IPS-20b (cell line): ENCODE measurements around the gene TTC7B.

ENCODE experiments used
- H3K27ac ChIP-seq: one replicate; pipeline ENCODE4 v1.5.1; 2013; ENCODE audit warnings: low read length
- H3K27me3 ChIP-seq: 2 replicates; pipeline ENCODE4 v1.6.1; 2013; ENCODE audit warnings: mild to moderate bottlenecking, low read length, inconsistent platforms; ENCODE audit not compliant: insufficient read depth
- H3K36me3 ChIP-seq: 2 replicates; pipeline ENCODE4 v1.6.1; 2013; ENCODE audit warnings: low read depth, mild to moderate bottlenecking, inconsistent platforms, low read length, moderate library complexity; ENCODE audit not compliant: insufficient read depth
- H3K4me1 ChIP-seq: 2 replicates; pipeline ENCODE4 v1.6.1; 2013; ENCODE audit warnings: mild to moderate bottlenecking, control low read depth, inconsistent platforms, low read length, moderate library complexity; ENCODE audit not compliant: insufficient read depth
- H3K4me3 ChIP-seq: 2 replicates; pipeline ENCODE4 v1.5.1; 2013; ENCODE audit warnings: mild to moderate bottlenecking, low read length, inconsistent platforms
- H3K9ac ChIP-seq: 2 replicates; pipeline ENCODE4 v1.6.1; 2013; ENCODE audit warnings: low read depth, mild to moderate bottlenecking, inconsistent platforms, low read length, moderate library complexity
- H3K9me3 ChIP-seq: 2 replicates; pipeline ENCODE4 v1.6.1; 2013; ENCODE audit warnings: mild to moderate bottlenecking, low read depth, low read length, inconsistent platforms; ENCODE audit not compliant: insufficient read depth

TTC7B gene

GRCh38 chr14:90610346-90611040, 205.7 kb downstream of the TTC7B start:
- H3K27ac ChIP-seq, result no peak overlapping the region
- no peaks in the 10 kb centered on the region for H3K36me3 ChIP-seq
- no peaks in the 10 kb centered on the region for H3K27me3 ChIP-seq
- no peaks in the 10 kb centered on the region for H3K9me3 ChIP-seq
- peaks cover 15% of the 10 kb centered on the region; the same call in 1 of the 2 replicates for H3K4me1 ChIP-seq
- H3K4me3 ChIP-seq, result no peak overlapping the region
- no peak overlapping the region for H3K9ac ChIP-seq

GRCh38 chr14:90609376-90609775, 206.9 kb downstream of the TTC7B start:
- H3K4me1 ChIP-seq, result peaks cover 23% of the 10 kb centered on the region; the same call in 1 of the 2 replicates
- H3K27ac ChIP-seq, result no peak overlapping the region
- H3K9ac ChIP-seq, result no peak overlapping the region
- H3K9me3 ChIP-seq, result no peaks in the 10 kb centered on the region
- H3K36me3 ChIP-seq, result no peaks in the 10 kb centered on the region
- H3K27me3 ChIP-seq, result no peaks in the 10 kb centered on the region
- H3K4me3 ChIP-seq, result no peak overlapping the region

- Histone ChIP-seq H3K9me3 (no peaks in the 10 kb centered on the region), H3K4me3 (no peak overlapping the region), H3K36me3 (no peaks in the 10 kb centered on the region), H3K4me1 (peaks cover 28% of the 10 kb centered on the region; the same call in 1 of the 2 replicates), H3K27ac (no peak overlapping the region), H3K9ac (no peak overlapping the region), H3K27me3 (no peaks in the 10 kb centered on the region)
Observed at GRCh38 chr14:90608929-90609341, 207.3 kb downstream of the TTC7B start.

GRCh38 chr14:90608281-90608680, 207.9 kb downstream of the TTC7B start:
- Histone ChIP-seq H3K9ac (no peak overlapping the region), H3K4me1 (peaks cover 33% of the 10 kb centered on the region; the same call in 1 of the 2 replicates), H3K9me3 (no peaks in the 10 kb centered on the region)

GRCh38 chr14:90607141-90607540, 209.1 kb downstream of the TTC7B start:
- peaks cover 33% of the 10 kb centered on the region; the same call in 1 of the 2 replicates for H3K4me1 ChIP-seq
- H3K9ac ChIP-seq, result no peak overlapping the region
- H3K9me3 ChIP-seq, result no peaks in the 10 kb centered on the region
- H3K4me3 ChIP-seq, result no peak overlapping the region
- no peaks in the 10 kb centered on the region for H3K27me3 ChIP-seq
- no peaks in the 10 kb centered on the region for H3K36me3 ChIP-seq
- no peak overlapping the region for H3K27ac ChIP-seq

More at GRCh38 chr14:90608281-90608680, 207.9 kb downstream of the TTC7B start:
- H3K27ac ChIP-seq, result no peak overlapping the region
- H3K36me3 ChIP-seq, result no peaks in the 10 kb centered on the region
- no peak overlapping the region for H3K4me3 ChIP-seq
- no peaks in the 10 kb centered on the region for H3K27me3 ChIP-seq

- H3K27me3 ChIP-seq, result no peaks in the 10 kb centered on the region
- peaks cover 33% of the 10 kb centered on the region; the same call in 1 of the 2 replicates for H3K4me1 ChIP-seq
Observed at GRCh38 chr14:90606434-90606833, 209.8 kb downstream of the TTC7B start.

GRCh38 chr14:90605430-90605829, 210.8 kb downstream of the TTC7B start:
- Histone ChIP-seq H3K9me3 (no peaks in the 10 kb centered on the region), H3K27ac (peak overlapping the region; percentile 65), H3K9ac (peak overlapping the region; percentile 68; the same call in 1 of the 2 replicates), H3K27me3 (no peaks in the 10 kb centered on the region), H3K4me3 (peak overlapping the region; percentile 52; the same call in 1 of the 2 replicates), H3K36me3 (no peaks in the 10 kb centered on the region), H3K4me1 (peaks cover 37% of the 10 kb centered on the region; the same call in 1 of the 2 replicates)

More at GRCh38 chr14:90606434-90606833, 209.8 kb downstream of the TTC7B start:
- Histone ChIP-seq H3K27ac (no peak overlapping the region), H3K9me3 (no peaks in the 10 kb centered on the region), H3K4me3 (no peak overlapping the region), H3K9ac (no peak overlapping the region; the same call in 1 of the 2 replicates), H3K36me3 (no peaks in the 10 kb centered on the region)

GRCh38 chr14:90604356-90604755, 211.9 kb downstream of the TTC7B start:
- peaks cover 37% of the 10 kb centered on the region; the same call in 1 of the 2 replicates for H3K4me1 ChIP-seq
- no peaks in the 10 kb centered on the region for H3K36me3 ChIP-seq
- no peak overlapping the region for H3K27ac ChIP-seq
- H3K9me3 ChIP-seq, result no peaks in the 10 kb centered on the region
- no peaks in the 10 kb centered on the region for H3K27me3 ChIP-seq
- H3K4me3 ChIP-seq, result no peak overlapping the region
- peak overlapping the region; percentile 68; the same call in 1 of the 2 replicates for H3K9ac ChIP-seq

GRCh38 chr14:90603841-90604240, 212.4 kb downstream of the TTC7B start:
- Histone ChIP-seq H3K27me3 (no peaks in the 10 kb centered on the region), H3K9ac (no peak overlapping the region; the same call in 1 of the 2 replicates), H3K36me3 (no peaks in the 10 kb centered on the region), H3K9me3 (no peaks in the 10 kb centered on the region), H3K4me1 (peaks cover 37% of the 10 kb centered on the region; the same call in 1 of the 2 replicates), H3K27ac (no peak overlapping the region), H3K4me3 (no peak overlapping the region)

GRCh38 chr14:90603336-90603735, 212.9 kb downstream of the TTC7B start:
- H3K27me3 ChIP-seq, result no peaks in the 10 kb centered on the region
- no peak overlapping the region for H3K9ac ChIP-seq
- no peaks in the 10 kb centered on the region for H3K9me3 ChIP-seq
- no peaks in the 10 kb centered on the region for H3K36me3 ChIP-seq
- peaks cover 37% of the 10 kb centered on the region; the same call in 1 of the 2 replicates for H3K4me1 ChIP-seq
- no peak overlapping the region for H3K27ac ChIP-seq
- H3K4me3 ChIP-seq, result no peak overlapping the region

GRCh38 chr14:90602088-90602687, 214.0 kb downstream of the TTC7B start:
- Histone ChIP-seq H3K27me3 (no peaks in the 10 kb centered on the region), H3K9me3 (no peaks in the 10 kb centered on the region), H3K36me3 (no peaks in the 10 kb centered on the region), H3K27ac (no peak overlapping the region), H3K4me3 (no peak overlapping the region), H3K4me1 (peaks cover 37% of the 10 kb centered on the region; the same call in 1 of the 2 replicates), H3K9ac (no peak overlapping the region)

GRCh38 chr14:90601563-90601962, 214.7 kb downstream of the TTC7B start:
- Histone ChIP-seq H3K27ac (no peak overlapping the region), H3K9ac (no peak overlapping the region), H3K36me3 (no peaks in the 10 kb centered on the region), H3K4me3 (no peak overlapping the region), H3K27me3 (no peaks in the 10 kb centered on the region), H3K9me3 (no peaks in the 10 kb centered on the region), H3K4me1 (peaks cover 35% of the 10 kb centered on the region; the same call in 1 of the 2 replicates)
